GM19452 (cell line): ENCODE measurements around the gene CLEC4G.
A peak's percentile ranks its signal among the peaks of the same experiment; 100 is the strongest.

Experiments
- ATAC-seq: cut with Tn5 transposase; IDR thresholded peaks from one replicate; pipeline ENCODE4 v1.9.1; 2021; ENCODE audit not compliant: unreplicated experiment

Gene CLEC4G

DNA sequence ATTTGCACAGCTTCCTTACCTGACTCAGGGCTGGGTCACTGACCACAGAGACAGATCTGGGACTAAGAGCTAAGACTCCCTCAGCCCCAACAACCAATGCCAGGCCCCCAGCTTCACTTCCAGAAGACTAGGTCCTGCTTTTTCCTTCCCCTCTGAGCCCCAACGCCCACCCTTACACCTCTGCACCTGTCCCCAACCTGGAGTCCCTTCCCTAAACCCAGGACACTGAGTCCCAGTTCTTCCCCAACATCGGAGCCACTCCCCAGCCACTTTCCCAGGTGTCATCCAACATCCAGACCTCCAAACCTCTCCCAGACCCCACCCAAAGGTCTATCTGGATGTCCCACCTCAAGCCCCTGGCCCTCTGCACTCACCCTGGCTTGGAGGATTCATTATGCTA is 32.9 kb downstream of the CLEC4G start:
- ATAC-seq, result no peak

DNA sequence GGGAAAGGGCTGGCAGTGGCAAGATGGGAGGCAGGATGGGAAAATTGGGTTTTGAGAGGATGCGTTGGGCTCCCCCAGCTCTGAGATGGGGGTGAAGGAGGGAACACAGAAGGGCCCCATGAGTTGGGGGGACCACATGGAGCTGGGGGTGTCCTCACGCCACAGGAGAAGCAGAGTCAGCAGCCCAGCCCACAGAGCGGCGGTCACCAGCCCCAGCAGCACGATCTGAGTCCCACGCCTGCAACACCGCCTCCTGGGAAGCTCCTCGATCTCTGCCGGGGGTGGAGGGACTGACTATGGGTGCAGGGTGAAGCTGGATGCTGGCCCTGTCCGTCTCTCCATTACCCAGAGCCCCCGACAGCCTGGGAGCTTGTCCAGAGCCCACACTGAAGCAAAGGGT is 33.3 kb downstream of the CLEC4G start:
- ATAC-seq, result no peak

DNA sequence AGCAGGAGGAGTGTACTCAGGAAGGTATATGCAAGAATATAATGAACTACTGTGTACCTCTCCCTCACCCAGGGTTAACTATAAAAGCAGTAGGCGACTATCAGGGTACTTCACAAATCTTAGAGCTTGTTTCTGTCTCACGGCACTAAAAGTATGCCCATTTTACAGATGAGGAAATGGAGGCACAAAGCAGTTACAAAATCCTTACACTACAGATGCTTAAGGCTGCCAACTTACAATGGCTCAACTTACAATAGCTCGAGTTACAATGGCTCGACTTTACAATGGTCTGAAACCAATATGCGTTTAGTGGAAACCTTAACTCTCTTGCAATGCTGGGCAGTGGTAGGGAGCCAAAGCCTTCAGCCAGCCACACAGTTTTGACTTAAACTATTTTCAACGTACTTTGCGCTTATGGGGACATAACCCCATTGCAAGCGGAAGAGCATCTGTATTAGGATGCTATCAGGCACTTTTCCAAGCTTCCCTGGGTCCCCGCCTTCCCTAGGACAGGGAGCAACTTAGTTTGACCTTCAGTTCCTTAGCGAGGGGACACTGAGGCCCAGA is 34.1 kb downstream of the CLEC4G start:
- no peak for ATAC-seq

DNA sequence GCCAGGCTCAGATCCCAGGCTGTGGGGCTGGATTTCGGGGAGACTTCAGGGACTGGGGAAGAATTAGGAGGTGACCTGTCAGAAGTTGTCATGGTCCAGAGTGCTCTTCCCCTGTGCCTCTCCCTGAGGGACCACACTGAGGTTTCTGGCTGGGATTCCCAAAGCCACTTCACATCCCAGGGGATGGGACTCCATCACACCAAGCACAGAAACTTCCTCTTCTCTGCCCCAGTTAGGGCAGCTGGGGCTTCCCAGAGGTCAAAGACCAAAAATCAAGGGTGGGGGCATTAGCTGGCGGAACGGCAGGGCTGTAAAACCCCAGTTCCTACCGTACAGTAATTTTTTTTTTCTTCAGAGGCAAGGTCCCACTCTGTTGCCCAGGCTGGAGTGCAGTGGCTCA is 37.4 kb downstream of the CLEC4G start:
- ATAC-seq, result no peak

DNA sequence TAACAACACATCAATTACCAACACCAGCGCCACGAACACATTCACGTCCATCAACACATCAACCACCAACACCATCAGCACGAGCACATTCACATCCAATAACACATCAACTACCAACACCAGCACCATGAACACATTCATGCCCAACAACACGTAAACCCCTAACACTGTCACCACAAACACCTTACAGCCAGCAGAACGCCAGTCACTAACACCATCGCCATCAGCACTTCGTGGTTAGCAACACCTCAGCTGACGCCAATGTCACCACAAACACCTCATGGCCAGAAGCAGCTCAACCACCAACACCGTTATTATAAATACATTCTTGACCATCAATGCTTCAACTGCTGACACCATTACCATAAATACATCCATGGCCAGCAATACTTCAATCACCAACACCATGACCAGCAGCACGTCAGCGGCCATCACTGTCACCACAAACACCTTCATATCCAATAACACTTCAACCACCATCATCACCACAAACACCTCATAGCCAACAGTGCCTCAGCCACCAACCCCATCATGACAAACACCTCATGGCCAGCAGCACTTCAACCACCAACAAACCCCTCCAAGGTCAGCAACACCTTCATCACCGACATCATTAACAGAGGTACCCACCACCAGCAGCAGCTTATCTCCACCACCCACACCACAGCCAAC is 39.4 kb downstream of the CLEC4G start:
- ATAC-seq, result no peak

DNA sequence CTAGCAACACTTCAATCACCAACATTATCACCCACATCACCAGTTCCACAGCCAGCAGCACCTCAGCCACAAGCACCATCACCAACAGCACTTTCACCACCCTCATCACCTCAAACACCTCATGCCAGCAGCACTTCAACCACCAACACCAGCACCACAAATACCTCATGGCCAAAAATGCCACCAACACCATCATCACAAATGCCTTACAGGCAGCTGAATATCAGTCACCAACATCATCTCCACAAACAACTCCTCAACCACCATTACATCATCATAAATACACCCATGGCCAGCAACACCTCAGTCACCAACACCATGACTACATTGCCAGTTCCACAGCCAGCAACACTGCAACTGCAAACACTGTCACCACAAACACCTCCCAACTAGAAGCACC is 40.4 kb downstream of the CLEC4G start:
- no peak for ATAC-seq

DNA sequence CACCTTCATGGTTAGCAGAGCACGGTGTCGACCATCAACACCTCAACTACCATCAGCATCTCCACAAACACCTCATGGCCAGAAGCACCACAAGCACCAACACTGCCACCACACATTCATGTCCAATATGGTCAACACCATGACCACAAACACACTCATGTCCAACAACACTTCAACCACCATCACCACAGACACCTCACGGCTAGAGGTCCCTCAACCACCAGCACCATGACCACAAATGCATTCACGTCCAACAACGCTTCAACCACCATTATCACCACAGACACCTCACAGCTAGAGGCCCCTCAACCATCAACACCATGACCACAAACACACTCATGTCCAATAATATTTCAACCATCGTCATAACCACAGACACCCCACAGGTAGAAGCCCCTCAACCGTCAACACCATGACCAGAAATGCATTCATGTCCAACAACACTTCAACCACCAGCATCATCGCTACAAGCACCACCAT is 41.1 kb downstream of the CLEC4G start:
- ATAC-seq, result no peak

DNA sequence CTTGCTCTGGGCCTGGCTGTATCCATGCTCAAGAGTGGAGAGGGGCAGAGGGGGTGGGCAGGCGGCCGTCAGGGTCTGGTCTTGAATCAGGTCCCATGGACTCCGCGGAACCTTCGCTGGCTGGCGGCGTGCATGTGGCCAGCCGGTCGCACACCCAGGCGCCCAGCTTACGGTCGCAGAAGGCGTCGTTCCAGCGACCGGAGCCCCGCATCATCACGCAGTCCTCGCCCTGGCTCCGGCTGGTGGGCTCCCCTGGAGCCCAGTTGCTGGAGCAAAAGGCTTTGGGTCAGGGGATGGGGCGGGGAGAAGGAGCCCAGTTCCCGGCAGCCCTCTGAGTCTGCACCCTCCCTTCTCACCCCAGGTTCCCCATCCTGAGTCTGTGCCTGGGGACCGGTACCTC is 42.7 kb downstream of the CLEC4G start:
- ATAC-seq, result no peak

DNA sequence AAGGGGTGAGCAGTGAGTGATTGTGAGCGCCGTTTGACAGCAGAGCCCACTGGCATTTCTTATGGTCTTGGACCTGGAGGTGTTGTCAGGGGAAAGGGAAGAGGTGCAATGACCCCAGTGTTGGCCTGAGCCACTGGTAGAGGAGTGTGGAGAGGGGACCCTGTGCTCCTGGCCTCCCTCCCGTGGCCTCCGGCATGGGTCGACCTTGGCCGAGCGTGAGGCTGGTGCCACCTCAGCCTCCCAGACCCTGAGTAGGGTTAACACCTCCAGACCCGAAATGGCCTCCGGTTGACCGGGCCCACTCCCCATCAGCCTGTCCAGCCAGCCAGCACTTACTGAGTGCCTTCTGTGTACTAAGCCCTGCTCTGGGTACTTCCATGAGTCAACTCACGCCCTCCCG is 44.7 kb downstream of the CLEC4G start:
- no peak for ATAC-seq

DNA sequence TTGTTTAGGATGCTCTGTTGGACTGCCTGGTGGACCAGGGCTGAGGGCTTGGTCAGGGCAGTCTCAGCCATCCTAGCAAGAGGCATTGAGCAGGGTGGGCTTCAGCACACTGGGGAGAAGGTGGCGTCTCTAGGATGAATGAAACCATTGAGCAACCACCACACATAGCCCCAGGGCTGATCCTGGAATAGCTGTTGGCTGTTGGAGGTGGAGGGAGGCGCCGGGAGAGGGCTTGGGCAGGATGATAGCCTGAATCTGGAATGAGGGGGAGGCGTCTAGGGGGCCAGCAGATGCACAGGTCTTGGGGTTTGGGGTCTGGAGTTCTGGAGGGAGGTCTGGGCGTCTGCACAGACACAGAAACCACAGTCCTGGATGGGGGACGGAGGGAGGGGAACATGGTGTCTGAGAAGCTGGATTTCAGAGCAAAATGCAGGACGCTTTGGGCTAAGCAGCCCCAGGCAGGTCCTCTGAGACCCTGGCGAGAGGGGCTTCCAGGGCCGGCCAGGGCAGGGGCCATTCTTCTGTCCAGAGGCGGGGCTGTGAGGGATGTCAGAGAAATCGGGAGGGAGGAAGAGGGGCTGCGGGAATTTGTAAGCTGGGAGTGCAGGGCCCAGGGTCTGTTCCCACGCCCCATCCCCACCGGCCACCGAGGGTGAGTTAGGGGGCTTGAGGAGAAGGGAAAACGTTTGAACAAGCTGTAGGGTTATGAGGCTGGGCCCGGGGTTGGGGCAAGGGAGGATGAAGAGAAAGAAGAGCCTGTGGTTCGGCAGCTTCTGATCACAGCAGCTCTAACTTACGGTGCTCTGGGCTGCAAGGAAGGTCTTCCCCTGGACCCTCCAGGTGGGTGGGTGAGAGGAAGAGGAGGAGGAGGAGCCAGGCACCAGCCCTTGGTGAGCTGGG is 46.1 kb downstream of the CLEC4G start:
- ATAC-seq, result no peak

DNA sequence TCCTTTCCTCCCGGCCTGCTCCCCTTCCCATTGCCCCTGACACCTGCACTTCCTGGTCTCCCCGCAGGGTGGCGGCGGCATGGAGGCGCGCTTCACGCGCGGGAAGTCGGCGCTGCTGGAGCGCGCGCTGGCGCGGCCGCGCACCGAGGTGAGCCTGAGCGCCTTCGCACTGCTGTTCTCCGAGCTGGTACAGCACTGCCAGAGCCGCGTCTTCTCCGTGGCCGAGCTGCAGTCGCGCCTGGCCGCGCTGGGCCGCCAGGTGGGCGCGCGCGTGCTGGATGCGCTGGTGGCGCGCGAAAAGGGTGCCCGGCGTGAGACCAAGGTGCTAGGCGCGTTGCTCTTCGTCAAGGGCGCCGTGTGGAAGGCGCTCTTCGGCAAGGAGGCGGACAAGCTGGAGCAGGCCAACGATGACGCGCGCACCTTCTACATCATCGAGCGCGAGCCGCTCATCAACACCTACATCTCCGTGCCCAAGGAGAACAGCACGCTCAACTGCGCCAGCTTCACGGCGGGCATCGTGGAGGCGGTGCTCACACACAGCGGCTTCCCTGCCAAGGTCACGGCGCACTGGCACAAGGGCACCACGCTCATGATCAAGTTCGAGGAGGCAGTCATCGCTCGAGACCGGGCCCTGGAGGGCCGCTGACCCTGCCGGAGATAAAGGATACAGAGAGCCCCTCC is 49.6 kb downstream of the CLEC4G start:
- no peak for ATAC-seq

DNA sequence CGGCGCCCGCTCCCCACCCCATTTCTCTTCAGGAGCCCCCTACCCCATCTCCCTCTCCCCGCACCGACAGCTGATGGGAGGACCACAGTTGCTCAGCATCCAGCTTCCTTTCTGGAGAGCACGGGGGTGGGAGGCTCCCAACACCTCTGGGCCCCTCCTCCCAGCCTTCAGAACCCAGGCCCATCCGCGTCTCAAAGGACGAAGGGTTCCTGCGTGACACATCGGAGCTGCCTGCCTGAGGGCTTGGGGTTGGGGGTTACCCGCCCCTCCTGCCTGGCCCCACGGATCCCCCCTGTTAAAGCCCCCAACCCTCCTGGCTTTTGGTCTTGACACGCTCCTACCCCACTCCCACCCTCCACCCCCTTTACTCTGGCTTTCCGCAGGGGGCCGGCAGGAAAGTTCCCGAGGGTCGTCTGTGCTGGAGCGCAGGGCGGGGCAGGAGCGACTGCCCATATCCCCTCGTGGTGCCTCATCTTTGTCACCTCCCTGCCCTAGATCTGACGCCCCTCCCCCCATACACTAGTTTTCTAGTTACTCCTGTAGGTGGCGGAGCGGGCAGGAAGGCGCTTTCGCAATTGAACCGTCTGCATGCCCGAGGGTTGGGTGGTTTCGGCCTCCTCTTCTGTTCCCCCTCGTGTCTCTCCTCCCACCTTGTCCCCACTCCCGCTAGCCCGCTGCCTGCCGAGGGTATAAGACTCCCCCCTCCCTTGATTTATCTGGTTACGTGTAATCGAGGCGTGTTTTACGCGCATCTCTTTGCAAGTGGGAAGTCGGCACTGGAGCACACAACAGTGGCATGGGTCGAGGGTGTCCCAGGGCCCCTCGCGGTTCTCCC is 50.4 kb downstream of the CLEC4G start:
- no peak for ATAC-seq

DNA sequence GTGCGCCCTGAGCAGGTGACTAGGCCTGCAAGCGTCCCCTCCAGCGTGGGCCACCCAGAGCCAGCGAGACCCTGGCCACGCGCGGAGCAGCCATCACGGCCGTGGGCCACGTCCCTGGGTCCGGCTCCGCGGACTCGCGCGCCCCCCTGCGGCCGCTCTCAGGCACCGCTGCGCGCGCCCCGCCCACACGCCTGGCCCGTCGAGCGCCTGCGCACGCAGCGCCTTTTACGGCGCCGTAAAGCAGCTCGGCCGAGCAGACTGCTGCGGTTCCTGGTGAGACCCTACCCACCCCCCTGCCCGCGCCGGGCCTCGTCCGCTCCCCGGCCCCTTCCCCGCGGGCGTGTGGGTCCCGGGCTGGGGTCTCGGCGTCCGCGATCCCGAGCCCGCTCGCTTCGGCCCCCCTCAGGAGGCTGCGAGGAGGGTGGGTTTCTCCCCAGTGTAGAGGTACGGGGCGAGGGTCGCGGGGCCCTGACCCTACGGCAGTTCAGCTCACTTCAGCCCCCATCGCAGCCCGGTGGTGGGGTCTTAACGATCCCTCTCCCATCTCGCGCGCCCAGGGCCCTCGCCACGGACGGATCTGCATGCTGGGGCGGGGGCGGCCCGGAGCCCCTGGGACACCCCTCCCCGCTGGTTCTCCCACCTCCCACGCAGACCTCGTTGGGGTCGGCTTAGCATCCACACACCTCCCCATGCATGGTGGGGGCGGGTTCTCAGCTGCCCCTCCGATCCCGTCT is 51.1 kb downstream of the CLEC4G start, which contains the start of gene TRAPPC5:
Gene TRAPPC5, plus strand, starts transcription at position 228 of the 734 bp plus-strand sequence. CDS start 1,421 bp downstream, outside the sequence.
- ATAC-seq, result peak; percentile 48

DNA sequence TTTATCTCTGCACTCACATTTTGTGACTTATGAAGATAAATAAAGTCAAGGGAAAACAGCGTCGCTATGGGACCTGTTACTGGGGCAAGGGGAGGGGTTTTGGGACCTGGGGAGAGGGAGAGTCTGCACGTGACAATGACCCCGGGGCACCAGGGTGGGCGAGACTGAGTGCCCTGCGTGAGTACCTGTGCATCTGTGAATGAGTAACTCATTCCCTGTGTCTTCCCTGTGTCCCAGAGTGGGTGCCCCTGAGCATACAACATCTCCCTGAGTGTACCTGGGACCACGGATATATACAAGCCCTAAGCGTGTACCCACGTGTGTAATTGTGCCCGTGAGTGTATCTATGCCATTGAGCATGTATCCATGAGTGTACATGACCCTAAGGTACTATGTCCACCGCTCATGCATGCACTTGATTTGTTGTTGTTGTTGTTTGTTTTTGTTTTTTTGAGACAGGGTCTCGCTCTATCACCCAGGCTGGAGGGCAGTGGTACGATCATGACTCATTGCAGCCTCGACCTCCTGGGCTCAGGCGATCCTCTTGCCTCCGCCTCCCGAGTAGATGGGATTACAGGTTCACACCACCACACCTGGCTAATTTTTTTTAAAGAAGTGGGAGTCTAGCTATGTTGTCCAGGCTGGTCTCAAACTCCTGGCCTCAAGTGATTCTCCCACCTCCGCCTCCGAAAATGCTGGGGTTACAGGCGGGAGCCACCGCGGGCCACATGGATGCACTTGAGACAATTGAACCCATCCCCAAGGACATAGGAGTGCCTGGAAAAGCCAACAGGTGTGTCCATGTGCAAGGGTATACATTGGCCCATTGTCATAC is 51.9 kb downstream of the CLEC4G start:
- no peak for ATAC-seq

DNA sequence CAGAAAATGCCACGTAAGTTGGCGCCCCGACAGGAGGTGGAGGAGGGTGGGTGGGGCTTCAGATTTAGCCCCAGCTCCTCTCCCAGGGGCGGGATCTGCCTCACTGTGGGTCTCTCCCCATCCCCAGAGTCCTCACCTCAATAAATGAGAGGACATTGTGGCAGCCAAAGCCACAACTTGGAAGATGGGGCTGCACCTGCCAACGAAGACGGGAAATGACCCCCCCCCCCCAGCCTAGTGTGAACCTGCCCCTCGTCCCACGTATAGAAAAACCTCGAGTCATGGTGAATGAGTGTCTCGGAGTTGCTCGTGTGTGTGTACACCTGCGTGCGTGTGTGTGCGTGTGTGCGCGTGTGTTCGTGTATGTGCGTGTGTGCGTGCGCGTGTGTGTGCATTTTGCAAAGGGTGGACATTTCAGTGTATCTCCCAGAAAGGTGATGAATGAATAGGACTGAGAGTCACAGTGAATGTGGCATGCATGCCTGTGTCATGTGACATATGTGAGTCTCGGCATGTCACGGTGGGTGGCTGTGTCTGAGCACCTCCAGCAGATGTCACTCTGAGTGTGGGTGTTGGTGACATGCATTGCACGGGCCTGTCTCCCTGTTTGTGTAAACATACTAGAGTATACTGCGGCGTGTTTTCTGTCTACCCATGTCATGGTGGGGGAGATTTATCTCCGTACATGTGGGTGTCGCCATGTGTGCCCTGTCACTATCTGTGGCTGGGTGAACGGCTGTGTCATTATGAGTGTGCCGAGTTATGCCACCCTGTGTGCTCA is 52.7 kb downstream of the CLEC4G start:
- ATAC-seq, result no peak
